ENCODE data around the gene CNOT6L.
A peak's percentile ranks its signal among the peaks of the same experiment; 100 is the strongest.

CNOT6L gene

GRCh38 chr4:77695774-77696173, 123.4 kb downstream of the CNOT6L start:
- Histone ChIP-seq H3K9me3 (ENCODE audit: insufficient read depth, low read length) (no peaks in the 10 kb centered on the region), H3K4me3 (ENCODE audit: insufficient read length, low read depth) (no peak overlapping the region), H3K27me3 (ENCODE audit: insufficient read depth, insufficient read length) (no peaks in the 10 kb centered on the region), H3K36me3 (ENCODE audit: insufficient read depth, insufficient read length, low read length) (no peaks in the 10 kb centered on the region), H3K9ac (ENCODE audit: insufficient read length, low read depth) (no peak overlapping the region), H3K4me1 (ENCODE audit: insufficient read depth, insufficient read length) (no peaks in the 10 kb centered on the region)
- TF ChIP-seq SUZ12 (IDR thresholded peaks at IDR 0.05; ENCODE audit: extremely low read depth, insufficient read depth, insufficient read length) (no peak), ZNF274 (IDR thresholded peaks at IDR 0.05; ENCODE audit: low read depth, low read length) (no peak), YY1 (IDR thresholded peaks at IDR 0.05; ENCODE audit: insufficient read depth, insufficient read length) (no peak)
- no peak for DNase-seq (ENCODE audit: low read depth, low spot score)

DNA sequence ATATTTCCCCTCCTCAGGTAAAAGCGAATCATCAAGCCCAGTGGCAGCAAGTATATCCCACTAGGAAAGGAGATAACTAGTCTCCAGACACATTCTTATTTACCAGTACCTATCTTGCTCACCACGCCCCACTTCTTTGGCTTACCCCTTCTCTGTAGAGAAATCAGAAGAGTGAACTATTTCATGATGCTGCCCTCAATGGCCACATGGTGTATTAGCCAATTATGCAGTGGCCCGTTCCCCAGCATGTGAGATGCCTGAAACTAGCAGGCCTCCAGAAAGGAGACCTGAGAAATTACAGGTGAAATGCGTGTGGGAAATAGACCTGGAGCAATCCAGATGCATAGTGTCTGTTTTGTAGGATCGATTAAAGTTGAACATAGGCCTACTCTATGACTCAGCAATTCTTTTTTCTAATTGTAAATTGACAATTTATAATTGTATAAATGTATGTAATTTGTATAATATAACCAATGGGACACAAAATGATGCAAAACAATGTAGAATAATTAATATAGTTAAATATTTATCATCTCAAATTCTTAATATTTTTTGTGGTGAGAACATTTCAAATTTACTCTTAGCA, 126.2 kb downstream of the CNOT6L start:
- Histone ChIP-seq H3K36me3 (ENCODE audit: insufficient read depth, insufficient read length, low read length) (no peaks in the 10 kb centered on the region), H3K4me1 (ENCODE audit: insufficient read depth, insufficient read length) (no peaks in the 10 kb centered on the region), H3K27me3 (ENCODE audit: insufficient read depth, insufficient read length) (no peaks in the 10 kb centered on the region), H3K9ac (ENCODE audit: insufficient read length, low read depth) (no peak overlapping the region), H3K4me3 (ENCODE audit: insufficient read length, low read depth) (no peak overlapping the region), H3K9me3 (ENCODE audit: insufficient read depth, low read length) (no peaks in the 10 kb centered on the region)
- TF ChIP-seq SUZ12 (IDR thresholded peaks at IDR 0.05; ENCODE audit: extremely low read depth, insufficient read depth, insufficient read length) = no peak
- TF ChIP-seq YY1 (IDR thresholded peaks at IDR 0.05; ENCODE audit: insufficient read depth, insufficient read length) = no peak
- no peak for TF ChIP-seq ZNF274 (IDR thresholded peaks at IDR 0.05; ENCODE audit: low read depth, low read length)
- DNase-seq (ENCODE audit: low read depth, low spot score) = no peak

GRCh38 chr4:77681792-77682191, 137.4 kb downstream of the CNOT6L start:
- TF ChIP-seq YY1 (IDR thresholded peaks at IDR 0.05; ENCODE audit: insufficient read depth, insufficient read length) = no peak
- no peak for TF ChIP-seq ZNF274 (IDR thresholded peaks at IDR 0.05; ENCODE audit: low read depth, low read length)
- no peak for TF ChIP-seq SUZ12 (IDR thresholded peaks at IDR 0.05; ENCODE audit: extremely low read depth, insufficient read depth, insufficient read length)
- Histone ChIP-seq H3K36me3 (ENCODE audit: insufficient read depth, insufficient read length, low read length) (no peaks in the 10 kb centered on the region), H3K9ac (ENCODE audit: insufficient read length, low read depth) (no peak overlapping the region)

DNA sequence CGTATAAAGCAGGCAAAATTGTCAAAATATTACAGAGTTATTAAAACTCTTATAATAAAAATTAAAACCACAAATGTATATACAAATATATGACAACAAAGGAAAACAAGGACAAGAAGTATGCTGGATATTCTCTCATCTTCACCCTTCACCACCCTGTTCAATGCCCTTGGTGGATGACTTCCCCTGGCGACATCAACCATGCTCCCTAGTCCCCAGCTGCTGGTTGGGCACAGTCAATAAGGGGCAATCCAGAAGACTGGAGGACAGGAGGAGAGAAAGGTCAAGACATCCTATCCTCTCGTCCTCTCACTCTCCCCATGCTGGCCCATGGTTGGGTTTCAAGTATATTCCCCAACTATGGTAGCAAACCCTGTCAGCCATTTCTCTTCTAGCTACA, 142.3 kb downstream of the CNOT6L start:
- Histone ChIP-seq H3K4me3 (ENCODE audit: insufficient read length, low read depth) (no peak overlapping the region), H3K27me3 (ENCODE audit: insufficient read depth, insufficient read length) (no peaks in the 10 kb centered on the region), H3K36me3 (ENCODE audit: insufficient read depth, insufficient read length, low read length) (no peaks in the 10 kb centered on the region), H3K9ac (ENCODE audit: insufficient read length, low read depth) (no peak overlapping the region), H3K9me3 (ENCODE audit: insufficient read depth, low read length) (no peaks in the 10 kb centered on the region), H3K4me1 (ENCODE audit: insufficient read depth, insufficient read length) (no peaks in the 10 kb centered on the region)
- no peak for DNase-seq (ENCODE audit: low read depth, low spot score)
- TF ChIP-seq SUZ12 (IDR thresholded peaks at IDR 0.05; ENCODE audit: extremely low read depth, insufficient read depth, insufficient read length) (no peak), YY1 (IDR thresholded peaks at IDR 0.05; ENCODE audit: insufficient read depth, insufficient read length) (no peak), ZNF274 (IDR thresholded peaks at IDR 0.05; ENCODE audit: low read depth, low read length) (no peak)

More at GRCh38 chr4:77681792-77682191, 137.4 kb downstream of the CNOT6L start:
- H3K9me3 ChIP-seq (ENCODE audit: insufficient read depth, low read length) = no peaks in the 10 kb centered on the region
- no peaks in the 10 kb centered on the region for H3K27me3 ChIP-seq (ENCODE audit: insufficient read depth, insufficient read length)
- no peak overlapping the region for H3K4me3 ChIP-seq (ENCODE audit: insufficient read length, low read depth)
- H3K4me1 ChIP-seq (ENCODE audit: insufficient read depth, insufficient read length) = no peaks in the 10 kb centered on the region
- DNase-seq (ENCODE audit: low read depth, low spot score) = no peak

GRCh38 chr4:77671051-77671450, 148.1 kb downstream of the CNOT6L start:
- Histone ChIP-seq H3K36me3 (ENCODE audit: insufficient read depth, insufficient read length, low read length) (no peaks in the 10 kb centered on the region), H3K4me1 (ENCODE audit: insufficient read depth, insufficient read length) (no peaks in the 10 kb centered on the region), H3K9me3 (ENCODE audit: insufficient read depth, low read length) (no peaks in the 10 kb centered on the region), H3K27me3 (ENCODE audit: insufficient read depth, insufficient read length) (no peaks in the 10 kb centered on the region), H3K9ac (ENCODE audit: insufficient read length, low read depth) (no peak overlapping the region), H3K4me3 (ENCODE audit: insufficient read length, low read depth) (no peak overlapping the region)
- DNase-seq (ENCODE audit: low read depth, low spot score) = peak; percentile 8
- TF ChIP-seq SUZ12 (IDR thresholded peaks at IDR 0.05; ENCODE audit: extremely low read depth, insufficient read depth, insufficient read length) (no peak), YY1 (IDR thresholded peaks at IDR 0.05; ENCODE audit: insufficient read depth, insufficient read length) (no peak), ZNF274 (IDR thresholded peaks at IDR 0.05; ENCODE audit: low read depth, low read length) (no peak)

GRCh38 chr4:77669946-77670590, 149.1 kb downstream of the CNOT6L start:
- no peak overlapping the region for H3K4me3 ChIP-seq (ENCODE audit: insufficient read length, low read depth)
- no peak for TF ChIP-seq YY1 (IDR thresholded peaks at IDR 0.05; ENCODE audit: insufficient read depth, insufficient read length)
- no peak for TF ChIP-seq SUZ12 (IDR thresholded peaks at IDR 0.05; ENCODE audit: extremely low read depth, insufficient read depth, insufficient read length)
- TF ChIP-seq ZNF274 (IDR thresholded peaks at IDR 0.05; ENCODE audit: low read depth, low read length) = no peak
- no peak overlapping the region for H3K9ac ChIP-seq (ENCODE audit: insufficient read length, low read depth)
- no peak for DNase-seq (ENCODE audit: low read depth, low spot score)
- H3K4me1 ChIP-seq (ENCODE audit: insufficient read depth, insufficient read length) = no peaks in the 10 kb centered on the region
- no peaks in the 10 kb centered on the region for H3K9me3 ChIP-seq (ENCODE audit: insufficient read depth, low read length)
- H3K27me3 ChIP-seq (ENCODE audit: insufficient read depth, insufficient read length) = no peaks in the 10 kb centered on the region
- no peaks in the 10 kb centered on the region for H3K36me3 ChIP-seq (ENCODE audit: insufficient read depth, insufficient read length, low read length)

- no peaks in the 10 kb centered on the region for H3K9me3 ChIP-seq (ENCODE audit: insufficient read depth, low read length)
- TF ChIP-seq YY1 (IDR thresholded peaks at IDR 0.05; ENCODE audit: insufficient read depth, insufficient read length) (no peak), SUZ12 (IDR thresholded peaks at IDR 0.05; ENCODE audit: extremely low read depth, insufficient read depth, insufficient read length) (no peak), ZNF274 (IDR thresholded peaks at IDR 0.05; ENCODE audit: low read depth, low read length) (no peak)
- H3K27me3 ChIP-seq (ENCODE audit: insufficient read depth, insufficient read length) = no peaks in the 10 kb centered on the region
- H3K4me1 ChIP-seq (ENCODE audit: insufficient read depth, insufficient read length) = no peaks in the 10 kb centered on the region
- no peak for DNase-seq (ENCODE audit: low read depth, low spot score)
- H3K9ac ChIP-seq (ENCODE audit: insufficient read length, low read depth) = no peak overlapping the region
- H3K36me3 ChIP-seq (ENCODE audit: insufficient read depth, insufficient read length, low read length) = no peaks in the 10 kb centered on the region
- H3K4me3 ChIP-seq (ENCODE audit: insufficient read length, low read depth) = no peak overlapping the region
Measured at GRCh38 chr4:77665381-77666069, 153.6 kb downstream of the CNOT6L start.
